H1 (cell line): Measurements from ENCODE around the gene HDHD3. TPM values are rescaled to one million over a fixed set of nuclear protein-coding genes. Genes with fewer than 3 reads are reported as not detected.

Source experiments
- CTCF ChIA-PET: fragments of 300-600 bp; sonication (Branson Sonifier 250); formaldehyde crosslinking; loops from one replicate; lab custom pipeline; 2021; ENCODE audit not compliant: partially characterized antibody; lab: Charles Lee
- POLR2A ChIA-PET: fragments of 300-600 bp; sonication (Branson Sonifier 250); formaldehyde crosslinking; loops from one replicate; lab custom pipeline; 2021; ENCODE audit warnings: inconsistent platforms; ENCODE audit not compliant: partially characterized antibody; lab: Charles Lee
- DNase-seq, 2 experiments: peaks; one replicate each; pipeline versions ENCODE4 v3.0.0 to v3.0.0-alpha.2; 2010 to 2022; ENCODE audit warnings: low spot score in 2 of 2, low read depth in 1 of 2, mixed read lengths in 1 of 2
- FAIRE-seq: peaks from 2 replicates; lab custom pipeline; 2011; peaks lifted over from hg19 to GRCh38; lab: Jason Lieb, UNC
- H2AFZ ChIP-seq: 2 replicates; pipeline ENCODE4 v1.8.1; 2012; ENCODE audit warnings: low read length, inconsistent platforms
- H2AK5ac ChIP-seq: 2 replicates; pipeline ENCODE4 v1.6.1; 2013; ENCODE audit warnings: low read depth, low read length
- H2BK120ac ChIP-seq: replicated peaks from 2 replicates; pipeline ENCODE3; 2013; ENCODE audit warnings: low read depth, low read length, inconsistent platforms
- H2BK12ac ChIP-seq: 2 replicates; pipeline ENCODE4 v1.6.1; 2013; ENCODE audit warnings: low read depth, low read length
- H2BK15ac ChIP-seq: 2 replicates; pipeline ENCODE4 v1.6.1; 2013; ENCODE audit warnings: low read length
- H2BK20ac ChIP-seq: 2 replicates; pipeline ENCODE4 v1.6.1; 2013; ENCODE audit warnings: low read length
- H2BK5ac ChIP-seq: 2 replicates; pipeline ENCODE4 v1.6.1; 2013; ENCODE audit warnings: low read depth, low read length
- H3K14ac ChIP-seq: 2 replicates; pipeline ENCODE4 v1.6.1; 2013; ENCODE audit warnings: inconsistent platforms; ENCODE audit not compliant: insufficient read length
- H3K18ac ChIP-seq: 2 replicates; pipeline ENCODE4 v1.6.1; 2013; ENCODE audit warnings: low read length; ENCODE audit errors: extremely low read depth
- H3K23ac ChIP-seq: 2 replicates; pipeline ENCODE4 v1.6.1; 2013; ENCODE audit warnings: inconsistent platforms; ENCODE audit not compliant: insufficient read length
- H3K23me2 ChIP-seq: 2 replicates; pipeline ENCODE4 v1.6.1; 2013; ENCODE audit warnings: low read depth, low read length
- H3K27ac ChIP-seq: 2 replicates; pipeline ENCODE4 v1.6.1; 2011; ENCODE audit warnings: low read depth, low read length, inconsistent platforms
- H3K27me3 ChIP-seq, 4 experiments: replicated peaks in 1 of 4; 1 replicate in 1 of 4; 2 replicates in 3 of 4; pipeline versions ENCODE4 v1.6.1 to v1.8.1; 2011 to 2013; ENCODE audit warnings: low read length in 3 of 4, mild to moderate bottlenecking in 3 of 4, inconsistent platforms in 2 of 4, mixed read lengths in 2 of 4, moderate library complexity in 1 of 4; ENCODE audit not compliant: control insufficient read depth in 3 of 4, insufficient read depth in 3 of 4; ENCODE audit errors: extremely low read depth in 1 of 4
- H3K36me3 ChIP-seq, 4 experiments: 2 replicates each; pipeline versions ENCODE4 v1.6.1 to v1.8.1; 2011 to 2013; ENCODE audit warnings: mild to moderate bottlenecking in 4 of 4, low read length in 3 of 4, moderate library complexity in 2 of 4, control low read depth in 1 of 4, inconsistent platforms in 1 of 4; ENCODE audit not compliant: insufficient read depth in 4 of 4, control insufficient read depth in 2 of 4
- H3K4ac ChIP-seq: replicated peaks from 2 replicates; pipeline ENCODE3; 2013; ENCODE audit warnings: low read length, low read depth, mixed read lengths, inconsistent platforms; ENCODE audit not compliant: insufficient read length
- H3K4me1 ChIP-seq, 4 experiments: replicated peaks in 1 of 4; 1 replicate in 1 of 4; 2 replicates in 3 of 4; pipeline versions ENCODE4 v1.6.1 to v1.8.1; 2011 to 2013; ENCODE audit warnings: low read length in 3 of 4, inconsistent platforms in 2 of 4, mixed read lengths in 1 of 4; ENCODE audit not compliant: insufficient read depth in 4 of 4, control insufficient read depth in 3 of 4
- H3K4me2 ChIP-seq, 2 experiments: 2 replicates each; pipeline versions ENCODE4 v1.6.1 to v1.8.1; 2011 to 2013; ENCODE audit warnings: low read depth in 2 of 2, low read length in 2 of 2, control low read depth in 1 of 2, inconsistent platforms in 1 of 2, mild to moderate bottlenecking in 1 of 2; ENCODE audit not compliant: insufficient read depth in 1 of 2
- H3K4me3 ChIP-seq, 4 experiments: fragments of 200-600, 300-600 bp in 1 of 4; sonication (generic), shearing (Covaris generic), sonication (Bioruptor Twin) in 1 of 4; 2 replicates each; pipeline versions ENCODE4 v1.5.1 to v1.8.1; 2011 to 2016; ENCODE audit warnings: low read length in 4 of 4, low read depth in 3 of 4, control low read depth in 2 of 4, inconsistent platforms in 2 of 4, mild to moderate bottlenecking in 2 of 4, mixed read lengths in 1 of 4, moderate library complexity in 1 of 4; ENCODE audit not compliant: insufficient read depth in 2 of 4; ENCODE audit errors: extremely low read depth in 1 of 4
- H3K56ac ChIP-seq: replicated peaks from 2 replicates; pipeline ENCODE3; 2013; ENCODE audit warnings: low read depth, mild to moderate bottlenecking, mixed read lengths, low read length, inconsistent platforms; ENCODE audit not compliant: insufficient read length
- H3K79me1 ChIP-seq: 2 replicates; pipeline ENCODE4 v1.6.1; 2013; ENCODE audit warnings: low read depth, low read length, control low read depth
- H3K79me2 ChIP-seq, 2 experiments: 2 replicates each; pipeline versions ENCODE4 v1.6.1 to v1.8.1; 2012 to 2013; ENCODE audit warnings: low read length in 2 of 2, mild to moderate bottlenecking in 2 of 2, inconsistent platforms in 1 of 2; ENCODE audit not compliant: insufficient read depth in 2 of 2, control insufficient read depth in 1 of 2
- H3K9ac ChIP-seq, 4 experiments: replicated peaks in 1 of 4; 1 replicate in 1 of 4; 2 replicates in 3 of 4; pipeline versions ENCODE4 v1.6.1 to v1.8.1; 2011 to 2013; ENCODE audit warnings: low read depth in 3 of 4, low read length in 3 of 4, control low read depth in 2 of 4, mild to moderate bottlenecking in 2 of 4, moderate library complexity in 2 of 4, inconsistent platforms in 1 of 4; ENCODE audit errors: extremely low read depth in 1 of 4
- H3K9me3 ChIP-seq, 2 experiments: 2 replicates each; pipeline versions ENCODE4 v1.6.1 to v1.8.1; 2012 to 2013; ENCODE audit warnings: mild to moderate bottlenecking in 2 of 2, moderate library complexity in 2 of 2, control low read depth in 1 of 2, inconsistent platforms in 1 of 2, low read depth in 1 of 2, low read length in 1 of 2, mixed read lengths in 1 of 2; ENCODE audit not compliant: insufficient read depth in 2 of 2
- H4K20me1 ChIP-seq, 2 experiments: replicated peaks in 1 of 2; 2 replicates each; pipeline versions ENCODE3 to v1.8.1; 2011 to 2013; ENCODE audit warnings: inconsistent platforms in 2 of 2, low read length in 2 of 2, mild to moderate bottlenecking in 1 of 2; ENCODE audit not compliant: insufficient read depth in 2 of 2, control insufficient read depth in 1 of 2
- H4K5ac ChIP-seq: 2 replicates; pipeline ENCODE4 v1.6.1; 2013; ENCODE audit warnings: low read length, low read depth, mixed read lengths, inconsistent platforms; ENCODE audit not compliant: insufficient read length
- H4K8ac ChIP-seq: 2 replicates; pipeline ENCODE4 v1.8.0; 2013; ENCODE audit warnings: mild to moderate bottlenecking, moderate library complexity, low read length, inconsistent platforms; ENCODE audit not compliant: insufficient read depth; ENCODE audit errors: extremely low read depth
- H4K91ac ChIP-seq: replicated peaks from 2 replicates; pipeline ENCODE3; 2013; ENCODE audit warnings: low read length, mixed read lengths, inconsistent platforms; ENCODE audit not compliant: insufficient read length
- ATF3 ChIP-seq: IDR thresholded peaks from 2 replicates; pipeline ENCODE4 v1.6.1; 2011; ENCODE audit warnings: low read depth, mild to moderate bottlenecking, low read length; ENCODE audit not compliant: insufficient read depth
- BRCA1 ChIP-seq: IDR thresholded peaks from 2 replicates; pipeline ENCODE4 v1.6.1; 2012; ENCODE audit warnings: low read depth, low read length, improper control_type of control experiment
- CHD1 ChIP-seq: IDR thresholded peaks from 2 replicates; pipeline ENCODE4 v1.6.1; 2012; ENCODE audit warnings: low read depth, low read length, improper control_type of control experiment
- CREB1 ChIP-seq: IDR thresholded peaks from 2 replicates; pipeline ENCODE4 v1.6.1; 2012; ENCODE audit warnings: inconsistent platforms
- KDM4A ChIP-seq: IDR thresholded peaks from one replicate; pipeline ENCODE4 v1.7.1; 2012; ENCODE audit warnings: low read depth, mild to moderate bottlenecking, moderate library complexity, low read length, inconsistent platforms; ENCODE audit not compliant: severe bottlenecking
- NANOG ChIP-seq: IDR thresholded peaks from 2 replicates; pipeline ENCODE4 v1.6.1; 2011; ENCODE audit warnings: low read length, low read depth, mild to moderate bottlenecking, inconsistent platforms; ENCODE audit not compliant: insufficient read depth, poor library complexity, severe bottlenecking
- POLR2A ChIP-seq, 2 experiments: IDR thresholded peaks; 1 replicate in 1 of 2; 2 replicates in 1 of 2; pipeline ENCODE4 v1.6.1; 2011; ENCODE audit warnings: low read depth in 2 of 2, low read length in 2 of 2, mild to moderate bottlenecking in 2 of 2; ENCODE audit errors: control extremely low read depth in 1 of 2
- SAP30 ChIP-seq: fragments of 300-600 bp; sonication (generic); IDR thresholded peaks from 2 replicates; pipeline ENCODE4 v1.7.1; 2012; ENCODE audit warnings: low read length, moderate library complexity, mild to moderate bottlenecking, inconsistent platforms; ENCODE audit not compliant: insufficient read depth, insufficient replicate concordance
- SIX5 ChIP-seq: IDR thresholded peaks from 2 replicates; pipeline ENCODE4 v1.6.1; 2011; ENCODE audit warnings: mild to moderate bottlenecking, low read depth, low read length
- TAF1 ChIP-seq: IDR thresholded peaks from 2 replicates; pipeline ENCODE4 v1.6.1; 2011; ENCODE audit warnings: mild to moderate bottlenecking, low read depth, low read length
- TBP ChIP-seq: IDR thresholded peaks from 2 replicates; pipeline ENCODE4 v1.6.1; 2011; ENCODE audit warnings: low read depth, low read length, improper control_type of control experiment
- TCF12 ChIP-seq: IDR thresholded peaks from 2 replicates; pipeline ENCODE4 v1.6.1; 2011; ENCODE audit warnings: low read depth, mild to moderate bottlenecking, low read length
- WGBS, 2 experiments: shearing (Covaris generic) in 1 of 2; methylation state at CpG; one replicate each; pipeline versions ENCODE4 v1.1.6 to v1.1.7; 2013 to 2015; ENCODE audit warnings: low lambda C conversion rate in 2 of 2, mixed read lengths in 2 of 2, inconsistent platforms in 1 of 2, low coverage in 1 of 2, missing lambda C conversion rate in 1 of 2; ENCODE audit not compliant: insufficient replicate concordance in 2 of 2, insufficient coverage in 1 of 2, insufficient read length in 1 of 2; ENCODE audit errors: extremely low coverage in 1 of 2, missing lambda C conversion rate in 1 of 2; 5-methylcytosine and 5-hydroxymethylcytosine counted together
- polyA plus RNA-seq, 7 experiments: library from polyadenylated mRNA; depleted of rRNA in 3 of 7; stranded (reverse) in 5 of 7; unstranded in 2 of 7; fragments of >200 nt in 5 of 7; fragments of 200-250 nt in 2 of 7; gene quantifications; 1 replicate in 5 of 7; 2 replicates in 1 of 7; 4 replicates in 1 of 7; pipeline versions ENCODE4 v1.2.1 to v1.2.3, GENCODE V29; 2011 to 2013; ENCODE audit warnings: missing spikeins in 2 of 7, mixed read lengths in 2 of 7
- total RNA-seq: library from RNA; stranded (reverse); fragmentation: NEBNext Ultra II Directional; extraction: Animal tissue kit (Norgen Biotek cat#: 25700); gene quantifications from 2 replicates; pipeline ENCODE4 v1.2.1, GENCODE V29; 2021
- TF ChIP-seq, protein P1 (sequence below): IDR thresholded peaks from 2 replicates; pipeline ENCODE4 v1.6.1; 2012; ENCODE audit warnings: low read length, inconsistent platforms

HDHD3 gene
- total and polyA plus RNA-seq, 2 of the 8 experiments (the other 6 are each of a cell fraction or from before 2014, with no cell fraction given), result 12.1 to 25.3 TPM

GRCh38 chr9:113391917-113392316 is 15.1 kb upstream of the HDHD3 start:
- Histone ChIP-seq H2BK20ac (no peak overlapping the region), H2AK5ac (no peak overlapping the region), H3K23ac (no peak overlapping the region), H4K5ac (no peak overlapping the region), H3K79me2 (no peaks in the 10 kb centered on the region), H3K9ac (no peak overlapping the region), H3K36me3 (peaks cover 0 to 12% (median 5%) of the 10 kb centered on the region in 4 experiments; a peak in 5 of 8 replicates), H2BK15ac (no peak overlapping the region), H2AFZ (no peak overlapping the region), H3K4me3 (no peak overlapping the region), H4K8ac (no peak overlapping the region; the same call in 1 of the 2 replicates), H3K14ac (no peak overlapping the region), H3K4me2 (no peak overlapping the region), H4K20me1 (peaks cover 0 to 2% of the 10 kb centered on the region in 2 experiments), H3K9me3 (no peaks in the 10 kb centered on the region), H3K4ac (no peak overlapping the region), H3K23me2 (no peaks in the 10 kb centered on the region), H2BK5ac (no peak overlapping the region), H2BK120ac (no peak overlapping the region), H3K27me3 (no peaks in the 10 kb centered on the region), H2BK12ac (no peak overlapping the region), H4K91ac (no peak overlapping the region), H3K79me1 (no peaks in the 10 kb centered on the region), H3K18ac (no peak overlapping the region), H3K27ac (no peak overlapping the region), H3K56ac (no peak overlapping the region), H3K4me1 (no peaks in the 10 kb centered on the region)
- DNase-seq, result no peak
- WGBS, 2 experiments, result 82% methylated on average over 5 of the region's 7 CpGs; no CpG with 5 or more reads in 1 of the 2 experiments
- ChIA-PET POLR2A (no interaction called here), CTCF (interaction anchor here (0.8 to 1.9 kb wide), 6 partner anchors 10 to 263 kb away, joined by 3 to 5 read pairs (median 3); no protein-coding TSS in a partner anchor)
- no peak for FAIRE-seq
- TF ChIP-seq KDM4A (no peak), NANOG (no peak), CREB1 (no peak), TBP (no peak), TAF1 (no peak), POLR2A (IDR thresholded peaks at IDR 0.05; ENCODE audit: control extremely low read depth in 1 of 2, low read depth in 2 of 2, low read length in 2 of 2) (no peak), SAP30 (no peak), CHD1 (no peak), ATF3 (no peak), TCF12 (no peak), BRCA1 (no peak), SIX5 (no peak)
- TF ChIP-seq, protein P1, sequence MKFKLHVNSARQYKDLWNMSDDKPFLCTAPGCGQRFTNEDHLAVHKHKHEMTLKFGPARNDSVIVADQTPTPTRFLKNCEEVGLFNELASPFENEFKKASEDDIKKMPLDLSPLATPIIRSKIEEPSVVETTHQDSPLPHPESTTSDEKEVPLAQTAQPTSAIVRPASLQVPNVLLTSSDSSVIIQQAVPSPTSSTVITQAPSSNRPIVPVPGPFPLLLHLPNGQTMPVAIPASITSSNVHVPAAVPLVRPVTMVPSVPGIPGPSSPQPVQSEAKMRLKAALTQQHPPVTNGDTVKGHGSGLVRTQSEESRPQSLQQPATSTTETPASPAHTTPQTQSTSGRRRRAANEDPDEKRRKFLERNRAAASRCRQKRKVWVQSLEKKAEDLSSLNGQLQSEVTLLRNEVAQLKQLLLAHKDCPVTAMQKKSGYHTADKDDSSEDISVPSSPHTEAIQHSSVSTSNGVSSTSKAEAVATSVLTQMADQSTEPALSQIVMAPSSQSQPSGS, result no peak
